Activated CD8-positive, alpha-beta memory T cell treated with anti-CD3 and anti-CD28 coated beads, Interleukin-2, amount 50 U/mL, for 1 hour (primary cell): ENCODE data around the gene CERS2.

ENCODE experiments used
- DNase-seq: peaks from one replicate; pipeline ENCODE4 v3.0.0-alpha.2; 2020; ENCODE audit errors: extremely low read depth

CERS2 gene

DNA sequence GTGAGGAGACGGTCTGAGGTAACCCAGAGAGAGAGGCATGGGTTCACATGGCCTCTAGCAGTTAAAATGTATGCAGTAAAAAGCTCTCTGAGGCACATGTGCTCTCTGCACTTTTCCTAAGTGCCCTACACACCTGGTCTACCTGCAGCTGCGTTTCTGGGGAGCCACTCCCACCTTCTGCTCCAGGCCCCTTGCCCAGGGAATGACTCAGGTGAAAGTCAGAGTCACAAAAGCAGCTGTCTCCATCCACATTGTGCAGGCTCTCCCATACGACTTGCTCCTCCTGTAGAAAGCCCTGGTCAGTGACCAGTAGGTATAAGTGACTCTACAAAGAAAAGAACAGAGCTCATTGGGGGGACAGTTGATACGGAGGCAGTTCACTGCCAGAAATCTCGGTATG lies 23.3 kb upstream of the CERS2 start:
- no peak for DNase-seq

DNA sequence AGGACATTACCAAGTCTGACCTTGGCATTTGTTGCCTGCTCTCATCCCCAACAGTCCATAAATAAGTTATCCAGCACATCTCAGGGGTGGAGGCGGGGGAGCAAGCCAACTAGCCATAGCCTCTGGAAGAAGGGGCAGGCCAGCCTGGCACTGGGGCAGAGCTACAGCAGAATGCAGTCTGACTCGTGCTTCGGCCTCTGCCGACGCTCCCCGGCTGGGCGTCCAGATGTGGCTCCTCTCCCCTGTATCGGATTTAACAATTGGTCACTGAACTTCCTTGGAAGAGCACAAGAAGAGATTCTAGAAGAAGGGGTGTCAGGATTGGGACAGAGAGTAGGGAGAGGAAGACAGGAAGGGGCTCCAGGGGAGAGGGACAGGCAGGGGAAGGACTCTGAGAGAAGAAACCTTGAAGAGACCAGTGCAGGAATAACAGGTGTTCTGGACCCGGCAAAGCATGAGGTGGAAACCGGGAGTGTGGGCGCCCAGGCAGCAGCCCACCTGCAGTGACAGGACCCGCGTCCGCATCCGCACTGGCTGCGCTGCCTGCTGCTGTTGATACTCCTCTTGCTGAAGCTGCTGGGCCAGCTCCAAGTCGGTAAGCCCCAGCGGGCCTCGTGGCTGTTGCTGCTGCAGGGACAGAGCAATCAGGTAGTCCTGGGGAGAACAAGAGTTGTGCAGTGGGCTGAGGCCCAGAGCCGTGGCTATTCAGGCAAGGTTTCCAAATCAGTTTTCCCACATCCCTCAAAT lies 22.7 kb upstream of the CERS2 start:
- DNase-seq: no peak

DNA sequence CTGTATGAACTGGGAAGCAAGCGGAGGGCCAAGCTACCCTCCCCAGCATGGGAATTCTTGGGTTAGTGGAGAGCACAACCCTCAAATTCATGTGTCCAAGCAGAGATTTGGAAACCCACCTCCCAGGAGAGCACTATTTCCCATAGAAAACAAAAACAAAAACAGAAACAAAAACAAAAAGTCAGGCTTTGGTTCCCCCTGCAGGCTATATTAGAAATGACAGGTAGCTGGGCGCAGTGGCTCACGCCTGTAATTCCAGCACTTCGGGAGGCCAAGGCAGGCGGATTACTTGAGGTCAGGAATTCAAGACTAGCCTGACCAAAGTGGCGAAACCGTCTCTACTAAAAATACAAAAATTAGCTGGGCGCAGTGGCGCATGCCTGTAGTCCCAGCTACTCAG lies 21.3 kb upstream of the CERS2 start:
- DNase-seq: no peak

DNA sequence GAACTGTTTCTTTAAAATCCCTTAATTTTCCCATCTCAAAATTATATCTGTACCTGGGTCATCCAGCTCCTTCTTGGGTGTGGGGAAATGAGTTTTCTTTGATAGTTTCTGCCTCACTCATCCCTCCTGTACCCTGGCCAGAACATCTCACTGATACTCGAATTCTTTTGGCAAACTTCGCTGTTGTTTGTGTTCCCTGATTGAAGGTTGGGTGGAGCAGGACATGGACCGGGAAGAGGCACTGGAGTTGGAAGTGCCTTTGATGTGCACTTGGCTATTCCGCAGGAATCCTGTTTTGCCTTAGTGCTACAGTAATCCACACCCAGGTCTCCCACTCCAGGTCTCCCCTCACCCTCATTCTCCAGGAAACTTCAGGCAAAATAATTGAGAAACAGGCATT lies 20.8 kb upstream of the CERS2 start:
- no peak for DNase-seq

DNA sequence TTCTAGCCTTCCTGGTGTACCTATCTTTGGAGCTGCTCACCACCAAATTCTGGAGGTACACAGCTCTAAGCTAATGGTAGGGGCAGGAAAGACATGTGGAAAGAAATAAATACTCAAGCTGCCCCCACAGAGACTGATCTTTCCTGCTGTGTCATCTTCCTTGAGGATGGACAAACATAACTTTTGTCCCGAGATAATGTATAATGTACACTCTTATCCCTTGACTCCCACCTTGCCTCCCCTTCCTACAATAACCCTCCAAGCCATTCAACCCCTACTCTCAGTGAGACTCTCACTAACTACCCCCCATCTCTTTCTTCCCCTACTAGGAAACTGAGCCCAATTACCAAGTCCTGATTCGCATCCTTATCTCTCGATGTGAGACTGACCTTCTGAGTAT lies 19.6 kb upstream of the CERS2 start:
- no peak for DNase-seq

DNA sequence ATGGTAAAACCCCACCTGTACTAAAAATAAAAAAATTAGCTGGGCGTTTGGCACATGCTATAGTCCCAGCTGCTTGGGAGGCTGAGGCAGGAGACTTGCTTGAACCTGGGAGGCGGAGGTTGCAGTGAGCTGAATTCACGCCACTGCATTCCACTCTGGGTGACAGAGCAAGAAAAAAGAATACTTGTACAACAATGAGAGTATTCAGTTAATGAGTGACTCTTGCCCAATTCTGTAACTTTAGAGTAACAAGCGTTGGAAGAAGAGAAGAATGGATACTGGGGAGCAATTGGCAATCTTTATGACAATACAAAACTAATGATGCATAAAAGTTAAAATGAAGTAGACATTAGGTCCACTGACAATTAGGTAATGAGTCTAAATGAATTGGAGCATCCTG lies 18.0 kb upstream of the CERS2 start:
- no peak for DNase-seq

DNA sequence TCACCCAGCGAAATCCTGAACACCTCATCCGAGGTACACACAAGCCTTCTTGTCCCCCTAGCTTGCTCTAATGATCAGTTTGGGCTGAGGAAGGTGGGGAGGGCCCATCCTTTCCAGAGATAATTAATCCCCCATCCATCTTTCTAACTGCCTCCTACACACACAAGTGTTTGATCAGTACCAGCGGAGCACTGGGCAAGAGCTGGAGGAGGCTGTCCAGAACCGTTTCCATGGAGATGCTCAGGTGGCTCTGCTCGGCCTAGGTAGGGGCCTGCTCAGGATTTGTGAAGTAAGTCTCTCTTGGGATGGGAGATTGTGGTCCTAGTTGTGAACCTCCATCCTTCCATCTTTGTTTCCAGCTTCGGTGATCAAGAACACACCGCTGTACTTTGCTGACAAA lies 13.3 kb upstream of the CERS2 start:
- DNase-seq: no peak

DNA sequence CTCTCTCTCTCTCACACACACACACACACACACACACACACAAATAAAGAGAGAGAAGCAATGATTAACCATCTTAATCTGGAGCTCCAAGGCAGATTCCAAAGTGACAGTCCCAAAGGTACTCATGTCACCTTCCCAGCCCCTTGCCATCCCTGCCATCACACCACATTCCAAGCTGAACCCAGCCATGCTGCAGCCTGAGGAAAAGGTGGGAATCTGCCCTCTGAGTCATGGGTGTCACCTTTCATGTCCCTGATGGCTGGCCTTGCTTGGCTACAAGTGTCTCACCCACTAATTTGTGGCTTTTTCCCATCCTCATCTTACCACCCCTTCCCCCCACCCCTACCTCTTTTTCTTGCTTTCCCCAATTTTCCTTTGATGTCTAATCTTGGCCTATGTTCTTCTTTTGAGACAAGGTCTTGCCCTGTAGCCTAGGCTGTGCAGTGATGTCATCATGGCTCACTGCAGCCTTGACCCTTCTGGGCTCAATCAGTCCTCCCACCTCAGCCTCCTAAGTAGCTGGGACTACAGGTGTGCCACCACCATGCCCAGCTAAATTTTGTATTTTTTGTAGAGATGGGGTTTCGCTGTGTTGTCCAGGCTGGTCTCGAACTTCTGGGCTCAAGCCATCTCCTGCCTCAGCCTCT lies 10.7 kb upstream of the CERS2 start:
- DNase-seq: no peak

DNA sequence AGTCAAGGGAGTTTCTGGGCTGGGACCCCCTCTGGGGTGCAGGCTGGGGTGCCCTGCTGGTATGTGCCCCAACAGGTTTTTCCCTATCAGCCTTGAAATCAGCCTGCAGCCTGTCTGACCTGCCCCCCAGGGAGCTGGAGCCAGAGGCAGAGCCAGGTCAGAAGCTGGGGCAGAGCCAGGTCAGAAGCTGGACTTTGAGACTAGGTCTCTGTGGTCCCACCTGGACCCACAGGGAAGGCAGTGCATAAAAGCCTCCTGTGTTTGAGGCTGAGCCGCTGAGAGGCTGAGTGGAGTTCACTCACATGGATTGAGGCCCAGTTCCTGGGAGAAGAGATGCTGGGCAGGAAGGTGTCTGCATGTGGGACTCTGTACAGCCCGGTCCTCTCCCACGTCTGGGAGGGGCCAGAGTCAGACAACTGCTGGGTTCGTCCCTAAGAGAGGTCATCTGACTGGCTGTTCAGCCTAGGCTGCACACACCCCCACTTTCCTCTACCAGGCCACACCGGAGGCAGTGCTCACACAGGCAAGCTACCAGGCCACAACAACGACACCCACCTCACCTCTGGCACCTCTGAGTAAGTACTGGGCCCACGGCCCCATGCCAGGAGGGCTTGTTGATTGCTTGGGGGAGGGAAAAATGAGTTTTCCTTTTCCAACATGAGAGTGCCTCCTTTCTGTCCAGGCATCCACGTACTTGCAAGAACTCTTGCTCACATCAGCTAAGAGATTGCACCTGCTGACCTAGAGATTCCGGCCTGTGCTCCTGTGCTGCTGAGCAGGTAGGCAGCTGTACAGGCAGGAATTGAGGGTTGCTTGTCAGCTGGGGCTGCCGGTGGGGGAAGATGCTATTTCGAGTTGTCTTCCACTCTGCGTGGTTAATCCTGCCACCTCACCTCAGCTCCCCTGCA lies 7.4 kb upstream of the CERS2 start, which contains the start of gene ANXA9:
Gene ANXA9, plus strand, starts transcription at position 488 of the 908 bp plus-strand sequence. CDS start 814 bp downstream, outside the sequence.
- no peak for DNase-seq

DNA sequence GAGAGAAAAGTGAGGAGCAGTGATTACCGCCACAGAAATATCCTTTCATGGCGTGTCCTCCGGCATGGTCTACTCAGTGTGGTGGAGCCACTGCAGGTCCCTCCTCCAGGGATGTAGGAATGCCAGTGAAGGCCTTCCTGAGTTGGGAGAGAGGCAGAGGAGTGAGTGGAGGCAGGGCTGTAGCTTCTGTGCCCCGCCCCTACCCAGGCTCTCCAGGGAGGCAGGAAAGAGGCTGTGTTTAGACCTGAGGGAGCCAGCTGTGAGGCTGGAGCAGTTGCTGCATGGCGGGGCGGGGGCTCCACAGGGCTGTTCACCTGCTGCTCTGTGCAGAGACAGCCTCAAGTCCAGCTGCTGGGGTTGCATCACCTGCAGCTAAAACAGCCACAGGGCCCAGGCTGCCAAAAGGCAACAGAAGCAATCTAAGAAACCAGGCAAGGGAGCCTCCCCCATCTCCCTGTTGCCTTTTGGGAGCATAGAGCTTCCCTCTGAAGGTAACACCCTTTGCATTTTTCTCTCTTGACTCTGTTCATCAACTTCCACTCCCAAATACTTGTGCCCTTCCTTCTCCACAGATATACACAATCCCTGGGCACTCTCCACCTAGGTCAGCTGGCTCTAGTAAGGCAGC lies 6.7 kb upstream of the CERS2 start:
- no peak for DNase-seq

DNA sequence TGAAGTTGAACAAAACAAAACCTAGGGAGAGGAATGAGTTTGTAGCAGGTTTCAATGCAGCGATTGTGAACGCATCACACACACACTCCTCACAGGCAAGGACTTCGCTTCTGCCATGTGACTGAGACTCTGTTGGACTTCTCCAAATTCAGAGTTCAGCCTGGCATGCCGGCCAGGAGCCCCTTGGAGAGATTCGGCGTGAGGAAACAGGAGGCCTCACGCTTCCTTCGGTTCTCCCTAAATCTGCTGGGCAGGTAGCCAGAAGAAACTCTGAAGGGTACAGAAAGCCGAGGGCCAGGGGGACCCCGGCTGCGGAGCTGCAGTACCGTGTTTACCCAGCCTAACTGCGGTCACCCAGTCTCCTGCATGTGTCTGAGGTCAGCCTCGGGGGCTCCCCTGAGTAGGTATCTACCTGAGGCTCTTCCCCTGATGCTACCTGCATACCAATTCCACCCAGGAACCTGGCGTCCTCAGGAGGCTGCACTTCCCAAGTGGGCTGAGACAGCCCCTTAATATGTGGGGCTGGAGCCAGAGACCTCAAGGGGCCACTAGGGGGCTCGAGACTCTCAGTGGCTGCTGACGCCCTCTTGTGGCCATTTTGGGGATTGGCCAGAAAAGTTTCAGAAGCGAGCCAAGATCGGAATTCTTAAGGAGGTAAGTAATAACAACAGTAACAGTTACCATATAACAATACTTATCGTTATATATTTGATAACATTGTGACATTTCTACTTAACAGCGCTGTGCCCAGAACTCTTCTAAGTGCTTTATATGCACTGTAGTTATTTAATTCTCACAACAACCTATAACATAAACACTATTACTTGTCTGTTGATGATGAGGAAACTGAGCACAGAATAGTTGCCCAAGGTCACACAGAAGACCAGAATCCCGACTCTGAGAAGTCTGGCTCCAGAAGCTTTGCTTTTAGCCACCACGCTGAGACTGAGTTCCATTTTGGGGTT lies 4.7 kb upstream of the CERS2 start:
- DNase-seq: peak; percentile 71

DNA sequence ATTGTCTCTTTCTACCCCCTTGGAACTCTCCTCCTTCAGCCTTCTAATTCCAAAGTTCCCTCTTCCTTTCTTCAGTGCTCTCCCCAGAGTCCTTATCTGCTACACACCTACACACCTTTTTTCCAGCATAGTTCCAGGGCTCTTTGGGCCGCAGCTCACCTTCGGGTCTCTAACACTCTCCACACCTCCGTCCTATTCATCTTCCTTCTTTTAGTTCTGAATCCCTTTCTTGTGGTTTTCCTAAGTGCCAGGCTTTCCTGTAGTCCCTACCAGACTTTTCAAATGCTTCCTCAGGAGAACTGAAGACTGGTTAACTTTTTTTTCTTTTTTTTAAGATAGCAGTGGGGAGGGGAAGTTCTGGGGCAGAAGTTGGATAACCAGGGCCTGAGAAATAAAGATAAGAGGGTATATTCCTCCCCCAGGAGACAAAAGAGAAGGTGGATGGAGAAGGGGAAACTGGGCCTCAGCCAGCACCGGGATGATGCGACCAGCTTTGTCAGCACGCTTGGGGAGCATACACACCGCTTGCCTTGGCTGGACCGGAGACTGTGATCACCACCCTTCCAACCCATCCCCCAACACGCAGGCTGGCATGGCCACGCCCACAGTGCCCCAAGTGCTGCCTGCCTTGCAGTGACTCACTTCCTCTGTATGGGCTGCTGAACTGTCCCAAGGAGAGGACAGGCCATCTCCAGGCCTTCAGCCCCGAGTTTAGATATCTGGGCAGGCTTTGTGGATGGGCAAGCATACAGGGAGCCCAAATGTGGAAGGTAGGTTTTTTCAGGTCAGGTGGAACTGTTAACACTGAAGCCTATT lies 2.5 kb upstream of the CERS2 start:
- no peak for DNase-seq

DNA sequence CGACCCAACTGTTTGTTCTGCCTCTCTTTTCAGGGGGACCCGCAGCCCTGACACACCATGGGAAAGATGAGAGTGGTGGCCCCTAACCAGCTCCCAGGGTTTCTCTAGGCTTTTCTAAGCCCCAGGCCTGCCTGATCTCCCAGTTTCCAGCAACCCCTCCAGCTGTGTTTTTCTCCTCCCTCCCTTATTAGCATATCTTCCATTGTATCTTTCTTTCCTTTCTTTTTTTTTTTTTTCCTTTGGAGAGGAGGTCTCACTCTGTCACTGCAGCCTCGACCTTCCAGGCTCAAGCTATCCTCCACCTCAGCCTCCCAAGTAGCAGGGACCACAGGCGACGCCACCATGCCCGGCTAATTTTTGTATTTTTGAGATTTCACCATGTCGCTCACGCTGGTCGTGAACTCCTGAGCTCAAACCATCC lies 1.8 kb upstream of the CERS2 start:
- no peak for DNase-seq

DNA sequence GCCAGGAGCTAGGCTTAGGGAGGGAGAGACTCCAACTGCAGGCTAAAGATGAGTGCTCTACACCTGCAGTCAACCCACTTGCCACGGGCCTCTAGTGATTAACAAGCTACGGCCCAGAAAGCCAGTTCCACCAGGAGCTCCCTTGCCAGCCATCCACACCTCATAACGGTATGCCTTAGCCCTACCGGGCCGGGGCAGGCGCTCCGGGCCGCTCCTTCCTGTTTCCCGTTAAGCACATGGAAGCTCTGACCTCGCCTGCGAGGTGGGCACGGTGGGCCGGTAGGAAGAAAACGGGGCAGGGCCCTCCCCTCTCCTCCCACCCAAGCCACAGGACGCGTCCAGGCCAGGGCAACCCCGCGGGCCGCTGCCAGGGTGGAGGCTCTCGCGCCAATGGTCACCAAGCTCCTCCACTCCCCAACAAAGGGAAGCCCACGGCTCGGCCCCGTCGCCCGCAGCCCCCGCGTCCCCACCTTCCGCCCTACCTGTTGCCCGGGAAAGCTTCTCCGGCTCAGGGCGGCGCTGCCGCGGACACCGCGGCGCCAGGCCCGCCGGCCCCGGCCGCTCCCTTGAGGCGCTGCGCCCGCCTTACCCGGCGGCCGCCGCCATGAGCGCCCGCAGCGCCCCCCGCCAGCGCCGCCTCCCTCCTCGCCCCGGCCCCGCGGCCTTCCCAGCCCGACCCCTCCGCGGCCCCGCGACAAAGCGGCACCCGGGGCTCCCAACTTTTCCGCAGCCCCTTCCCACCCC lies 627 bp downstream of the CERS2 start:
- no peak for DNase-seq

DNA sequence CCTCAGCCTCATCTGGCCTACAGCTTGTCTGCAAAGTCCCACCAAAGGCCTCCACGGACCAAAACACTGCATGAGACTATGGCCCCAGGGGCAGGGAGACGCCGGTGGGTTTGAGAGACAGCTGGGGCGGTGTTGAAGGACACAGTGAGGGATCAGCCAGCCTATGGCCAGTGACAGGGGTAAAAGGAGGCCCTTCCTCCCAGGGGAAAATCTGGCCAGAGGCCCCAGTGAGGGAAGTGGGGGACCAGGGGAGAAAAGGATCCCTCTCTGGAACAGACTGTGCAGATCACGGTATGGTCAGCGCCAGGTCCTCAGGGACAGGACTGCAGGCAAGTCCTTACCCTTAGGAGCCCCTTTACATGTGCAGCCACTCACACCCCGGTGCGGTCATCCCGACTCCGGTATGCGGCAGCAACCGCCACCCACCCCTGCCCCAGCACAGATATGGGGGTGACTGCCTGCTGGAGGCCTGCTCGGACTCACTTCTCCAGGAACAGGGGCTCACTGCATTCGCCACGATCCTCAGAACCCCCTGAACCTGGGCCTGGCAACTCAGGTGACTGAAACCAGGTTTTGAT lies 1.3 kb downstream of the CERS2 start:
- no peak for DNase-seq

DNA sequence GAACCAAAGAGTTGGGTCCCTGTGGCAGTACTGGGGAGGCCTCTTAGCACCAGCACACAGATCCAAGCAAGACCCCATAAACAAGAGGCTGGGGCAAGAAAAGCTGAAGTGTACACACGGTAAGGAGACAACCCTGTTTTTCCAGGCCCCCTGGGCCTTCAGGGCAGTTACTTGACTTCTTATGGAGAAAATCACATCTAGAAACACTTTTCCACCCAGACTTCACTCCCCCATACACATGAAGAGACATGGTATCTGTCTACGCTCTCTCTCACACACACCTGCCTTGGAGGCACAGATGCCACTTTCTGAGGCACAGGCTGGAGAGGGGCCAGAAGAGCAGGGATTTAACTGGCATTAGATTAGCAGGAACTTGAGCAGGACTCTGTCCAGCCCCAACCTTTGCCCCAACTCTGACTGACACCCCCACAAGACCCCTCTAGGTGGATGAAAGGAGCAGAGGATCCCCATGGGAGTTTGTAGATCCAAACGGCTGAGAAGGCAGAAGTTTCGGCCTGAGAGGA lies 2.2 kb downstream of the CERS2 start:
- no peak for DNase-seq

DNA sequence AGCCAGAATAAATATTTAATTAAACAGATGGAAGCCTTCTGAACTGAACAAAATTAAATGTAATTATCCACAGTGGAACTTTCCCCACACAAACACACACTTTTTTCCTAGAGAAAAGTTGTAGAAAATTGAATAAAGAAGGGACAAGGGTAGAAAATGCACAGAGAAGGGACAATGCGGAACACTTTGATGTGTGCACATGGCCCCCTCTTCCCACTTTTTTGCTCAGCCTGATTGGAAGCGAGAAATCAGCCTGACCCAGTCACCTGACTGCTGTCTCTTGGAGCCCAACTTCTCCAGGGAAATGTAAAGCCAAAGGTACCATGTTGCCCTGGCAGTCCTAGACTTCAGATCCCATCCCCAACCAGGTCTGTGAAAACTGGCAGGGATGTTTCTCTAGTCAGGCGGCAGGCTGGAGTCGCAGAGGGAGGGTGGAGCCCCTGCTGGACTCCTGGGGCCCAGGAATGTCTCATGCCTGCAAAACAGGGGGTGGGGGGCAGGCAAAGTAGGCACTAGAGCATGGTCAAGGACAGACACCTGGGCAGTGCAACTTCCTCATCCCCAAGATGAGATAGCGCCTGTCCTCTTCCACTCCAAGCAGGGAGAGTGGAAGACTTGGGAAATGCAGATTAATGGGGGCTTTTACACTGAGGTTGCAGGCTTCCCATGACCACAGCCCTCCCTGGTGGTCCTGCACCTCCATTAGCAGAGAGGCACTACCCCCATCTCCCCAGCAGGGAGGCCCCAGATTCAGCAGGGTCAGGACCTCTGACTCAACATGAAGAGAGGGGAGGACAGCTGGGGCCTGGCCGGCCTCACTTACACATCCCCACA lies 2.8 kb downstream of the CERS2 start:
- DNase-seq: no peak
